Lower leg skin (tissue), 4 donors: ENCODE results near the gene TACC3. TPM values are rescaled to one million over a fixed set of nuclear protein-coding genes. Genes with fewer than 3 reads are reported as not detected.
A peak's percentile ranks its signal among the peaks of the same experiment; 100 is the strongest.

ENCODE experiments used
- DNase-seq, 2 donors: peaks; one replicate each; pipeline ENCODE4 v3.0.0-alpha.2; 2019; ENCODE audit warnings: low spot score in 2 of 2
- H3K4me3 ChIP-seq: fragments of 200-600 bp; sonication (generic); 2 replicates; pipeline ENCODE4 v1.5.1; 2017; ENCODE audit warnings: mild to moderate bottlenecking, low read depth; ENCODE audit not compliant: poor library complexity, severe bottlenecking
- CTCF ChIP-seq, 3 donors: fragments of 450-650 bp; IDR thresholded peaks; one replicate each; pipeline ENCODE4 v1.5.1; 2016; ENCODE audit warnings: antibody characterized with exemption in 3 of 3, mild to moderate bottlenecking in 3 of 3, moderate library complexity in 2 of 3
- POLR2A ChIP-seq, 2 donors: fragments of 450-650 bp; IDR thresholded peaks; one replicate each; pipeline ENCODE4 v1.6.1; 2016 to 2017; ENCODE audit warnings: antibody characterized with exemption in 2 of 2, mild to moderate bottlenecking in 1 of 2, moderate library complexity in 1 of 2
- WGBS, 2 donors: methylation state at CpG; one replicate each; pipeline ENCODE4 v1.1.5; 2018; 5-methylcytosine and 5-hydroxymethylcytosine counted together
- intact Hi-C: fragments of 100-400 bp; cut with DNase I; formaldehyde crosslinking; loops from one replicate; pipeline ENCODE4 v1.15.0; 2023; ENCODE audit warnings: low total_unique reads
- total RNA-seq, 4 donors: library from RNA; depleted of rRNA; stranded (reverse); fragments of >200 nt; gene quantifications; one replicate each; pipeline ENCODE4 v1.1.0, GENCODE V29; 2016

The TACC3 gene
- total RNA-seq, result 10 to 100 TPM in 1 of 4 donors, 1 to 10 TPM in 3; 6.1 to 10.0 (median 7.9) TPM

GRCh38 chr4:1721003-1721665 lies at the start of gene TACC3, which contains the start of gene TMEM129:
Gene TACC3, plus strand, starts transcription at chr4:1721521. Its CDS starts 1,901 bp downstream, at chr4:1723422.
Gene TMEM129, minus strand, starts transcription at chr4:1721323. Its CDS starts 486 bp downstream, at chr4:1720837.
- intact Hi-C loops, result no loop called here
- H3K4me3 ChIP-seq, result peak within 1 kb of the TSS; percentile 63
- TF ChIP-seq CTCF (IDR thresholded peaks at IDR 0.05) (no peak), POLR2A (IDR thresholded peaks at IDR 0.05) (no peak)
- peak; percentile 93 to 98 for DNase-seq
- WGBS, 2 donors, result 0% methylated on average over 30 of the region's 83 CpGs; no CpG with 5 or more reads in 1 of the 2 donors

- TF ChIP-seq POLR2A (IDR thresholded peaks at IDR 0.05) (no peak), CTCF (IDR thresholded peaks at IDR 0.05) (no peak)
- intact Hi-C loops, result no loop called here
- H3K4me3 ChIP-seq, result no peak overlapping the region
- WGBS, 2 donors, result 85 to 88% methylated on average over 20 of the region's 20 CpGs
- DNase-seq, result no peak
Measured at GRCh38 chr4:1673671-1674070, 47.6 kb upstream of the TACC3 start.

GRCh38 chr4:1674682-1675081 lies 46.6 kb upstream of the TACC3 start:
- 66 to 68% methylated on average over 9 of the region's 9 CpGs for WGBS, 2 donors
- intact Hi-C loops, result loop anchor here (5.0 kb wide), 1 partner anchor 288 kb away; no protein-coding TSS in a partner anchor
- H3K4me3 ChIP-seq, result no peak overlapping the region
- no peak for DNase-seq
- no peak for TF ChIP-seq CTCF (IDR thresholded peaks at IDR 0.05)
- TF ChIP-seq POLR2A (IDR thresholded peaks at IDR 0.05), result no peak

- no peak for TF ChIP-seq POLR2A (IDR thresholded peaks at IDR 0.05)
- no peak for TF ChIP-seq CTCF (IDR thresholded peaks at IDR 0.05)
- no peak overlapping the region for H3K4me3 ChIP-seq
- intact Hi-C loops, result loop anchor here (5.0 kb wide), 1 partner anchor 287 kb away; no protein-coding TSS in a partner anchor
- no peak for DNase-seq
- 81 to 85% methylated on average over 19 of the region's 19 CpGs for WGBS, 2 donors
Measured at GRCh38 chr4:1675136-1675801, 46.1 kb upstream of the TACC3 start.

GRCh38 chr4:1675802-1676137 lies 45.6 kb upstream of the TACC3 start:
- intact Hi-C loops, result loop anchor here (5.0 kb wide), 1 partner anchor 287 kb away; no protein-coding TSS in a partner anchor
- no peak for DNase-seq
- WGBS, 2 donors, result 78 to 81% methylated on average over 10 of the region's 10 CpGs
- H3K4me3 ChIP-seq, result no peak overlapping the region
- TF ChIP-seq CTCF (IDR thresholded peaks at IDR 0.05) (no peak), POLR2A (IDR thresholded peaks at IDR 0.05) (no peak)
